RWPE1 (cell line): ENCODE measurements around the gene SAPCD1.
A peak's percentile ranks its signal among the peaks of the same experiment; 100 is the strongest.

Source experiments
- CTCF ChIA-PET: fragments of 350-600 bp; sonication (Branson Sonifier 250); formaldehyde crosslinking; extraction: SDS; loops from one replicate; lab custom pipeline; 2021; lab: Yijun Ruan, JAX
- POLR2A ChIA-PET: fragments of 400-600 bp; formaldehyde crosslinking; extraction: SDS; loops from one replicate; lab custom pipeline; 2020; ENCODE audit warnings: antibody characterized with exemption; ENCODE audit not compliant: low non-redundant PET; lab: Yijun Ruan, JAX
- DNase-seq: peaks from one replicate; pipeline ENCODE4 v3.0.0; 2012; ENCODE audit warnings: low spot score
- H3K27ac ChIP-seq: fragments of 450-650 bp; 2 replicates; pipeline ENCODE4 v1.5.1; 2017
- CTCF ChIP-seq: fragments of 450-650 bp; conservative IDR thresholded peaks from 2 replicates; pipeline ENCODE4 v1.5.1; 2017; ENCODE audit warnings: low read depth, mild to moderate bottlenecking

SAPCD1 gene

GRCh38 chr6:31729515-31729978 is 32.9 kb upstream of the SAPCD1 start:
- H3K27ac ChIP-seq: peak overlapping the region; percentile 94
- DNase-seq: peak; percentile 90
- ChIA-PET POLR2A (interaction anchor here (0.6 to 1.1 kb wide), 2 partner anchors 18 to 41 kb away, joined by 4 to 7 read pairs; no protein-coding TSS in a partner anchor), CTCF (interaction anchor here (0.7 to 1.4 kb wide), 10 partner anchors 12 to 134 kb away, joined by 3 to 8 read pairs (median 3); partner anchors contain the start of genes LY6G5C and LY6G6F)
- TF ChIP-seq CTCF: peak; percentile 53

GRCh38 chr6:31729979-31730630 is 32.4 kb upstream of the SAPCD1 start:
- ChIA-PET POLR2A (interaction anchor here (0.6 to 1.1 kb wide), 2 partner anchors 19 to 41 kb away, joined by 4 to 7 read pairs; no protein-coding TSS in a partner anchor), CTCF (interaction anchor here (0.7 to 1.4 kb wide), 10 partner anchors 12 to 134 kb away, joined by 3 to 8 read pairs (median 3); partner anchors contain the start of genes LY6G5C and LY6G6F)

DNA sequence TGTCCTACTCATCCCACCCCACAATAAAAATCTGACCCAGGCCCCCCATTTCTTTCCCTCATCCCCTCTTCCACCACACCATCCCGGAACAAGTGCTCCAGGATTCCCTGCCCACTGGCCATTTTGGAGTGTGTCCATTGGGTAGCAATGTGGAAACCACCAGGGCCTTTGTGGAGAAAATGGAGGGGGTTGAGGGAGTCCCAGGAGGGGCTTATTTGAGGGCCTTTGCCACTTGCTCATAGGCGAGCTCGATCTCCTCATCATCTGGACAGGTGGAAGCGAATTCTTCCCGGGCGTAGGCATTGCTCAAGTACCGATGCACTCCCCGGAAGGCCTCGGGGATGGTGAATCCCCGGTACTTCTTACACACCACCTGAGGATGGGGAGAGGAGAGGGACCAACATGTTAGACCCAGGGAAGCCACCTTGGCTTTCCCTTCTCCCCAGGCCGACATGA is 31.8 kb upstream of the SAPCD1 start:
- no peak for TF ChIP-seq CTCF
- H3K27ac ChIP-seq: peak overlapping the region; percentile 94
- POLR2A ChIA-PET: no interaction called here
- CTCF ChIA-PET: interaction anchor here (1.1 to 2.0 kb wide), 4 partner anchors 19 to 39 kb away, joined by 3 to 5 read pairs (median 4); partner anchors contain the start of gene LY6G6F
- no peak for DNase-seq

More at GRCh38 chr6:31729979-31730630, 32.4 kb upstream of the SAPCD1 start:
- H3K27ac ChIP-seq: peak overlapping the region; percentile 94
- TF ChIP-seq CTCF: no peak
- peak; percentile 79 for DNase-seq

DNA sequence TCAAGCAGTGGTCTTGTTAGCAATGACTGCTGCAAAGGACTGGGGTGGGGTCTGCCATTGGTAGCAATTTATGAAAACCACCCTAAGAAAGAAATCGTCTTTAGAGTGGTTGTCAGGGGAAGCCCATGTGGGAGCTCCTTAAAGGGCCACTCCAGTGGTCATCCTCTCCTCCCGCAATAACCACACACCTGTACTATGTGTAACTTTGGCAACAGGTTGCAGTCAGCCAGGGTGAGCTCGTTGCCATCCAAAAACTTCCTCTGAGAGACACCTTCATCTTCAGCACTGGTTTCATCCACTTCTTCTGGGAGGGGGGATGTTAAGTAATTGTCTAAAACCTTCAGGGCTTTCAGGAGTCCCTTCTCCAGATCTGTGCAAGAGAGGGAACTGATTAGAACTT is 30.4 kb upstream of the SAPCD1 start:
- no peak for DNase-seq
- no peak for TF ChIP-seq CTCF
- CTCF ChIA-PET: interaction anchor here (0.6 to 2.0 kb wide), 2 partner anchors 38 to 41 kb away, joined by 4 to 5 read pairs; no protein-coding TSS in a partner anchor
- peak overlapping the region; percentile 96 for H3K27ac ChIP-seq
- POLR2A ChIA-PET: no interaction called here

DNA sequence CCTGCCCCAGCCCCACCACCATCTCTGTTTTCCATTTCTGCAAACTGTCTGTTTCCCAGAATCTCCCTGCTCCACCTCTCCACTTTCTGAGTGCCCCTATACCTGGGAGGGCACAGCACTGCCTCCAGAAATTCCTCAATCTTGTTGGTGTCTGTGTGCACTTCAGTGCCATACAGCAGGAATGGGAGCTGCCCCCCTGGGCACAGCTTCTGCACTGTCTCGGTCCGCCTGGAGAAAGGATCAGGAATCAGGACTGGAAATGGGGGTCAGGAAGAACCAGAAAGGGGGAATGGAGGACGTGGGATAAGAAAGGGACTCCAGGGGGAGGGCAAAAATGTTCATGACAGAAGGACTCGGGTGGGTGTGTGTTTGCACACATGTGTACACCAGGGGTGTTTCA is 28.7 kb upstream of the SAPCD1 start:
- H3K27ac ChIP-seq: peak overlapping the region; percentile 96
- DNase-seq: no peak
- TF ChIP-seq CTCF: no peak
- ChIA-PET CTCF (no interaction called here), POLR2A (no interaction called here)

DNA sequence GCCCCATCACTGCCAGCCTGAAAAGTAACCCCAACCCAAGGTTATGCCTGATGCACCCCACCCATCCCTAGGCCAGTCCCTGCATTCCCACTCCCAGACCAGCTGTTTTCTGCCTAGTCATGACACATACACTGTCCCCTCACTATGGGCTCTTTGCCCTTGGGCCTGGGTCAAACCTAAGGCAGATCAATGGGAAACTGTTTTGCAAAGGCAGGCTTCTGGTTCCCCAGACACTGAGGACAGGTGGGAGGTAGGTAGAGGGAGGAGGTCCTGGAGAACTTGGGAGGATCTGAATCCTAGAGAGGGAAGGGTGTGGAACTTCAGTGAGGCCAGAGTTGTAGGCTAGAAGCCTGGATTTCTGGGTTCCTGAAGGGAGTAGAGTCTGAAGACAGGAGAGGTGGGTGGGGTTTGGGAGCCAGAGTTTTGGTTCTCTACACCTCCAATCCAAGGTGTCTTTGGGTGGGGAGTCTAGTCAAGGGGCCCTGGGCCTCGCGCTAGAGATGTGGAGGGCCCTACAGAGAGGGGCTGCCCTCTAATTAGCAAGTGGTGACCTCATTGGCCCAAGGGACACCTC is 28.1 kb upstream of the SAPCD1 start:
- peak overlapping the region; percentile 96 for H3K27ac ChIP-seq
- TF ChIP-seq CTCF: no peak
- ChIA-PET POLR2A (no interaction called here), CTCF (no interaction called here)
- DNase-seq: no peak
